Uterus (tissue), 4 donors: ENCODE measurements around the gene PICK1. TPM values are rescaled to one million over a fixed set of nuclear protein-coding genes. Genes with fewer than 3 reads are reported as not detected.

ENCODE experiments used
- DNase-seq, 2 donors: peaks; one replicate each; pipeline ENCODE4 v3.0.0-alpha.2; 2019 to 2020
- H3K27ac ChIP-seq, 2 donors: fragments of 200-600 bp; sonication (generic); 1 replicate in 1 of 2; 2 replicates in 1 of 2; pipeline ENCODE4 v1.5.1; 2016 to 2018
- H3K27me3 ChIP-seq, 2 donors: fragments of 200-600 bp; sonication (generic); one replicate each; pipeline ENCODE4 v1.5.1; 2018 to 2019; ENCODE audit warnings: control low read depth in 1 of 2
- H3K36me3 ChIP-seq, 2 donors: fragments of 200-600 bp; sonication (generic); one replicate each; pipeline ENCODE4 v1.5.1; 2019; ENCODE audit warnings: control low read depth in 1 of 2
- H3K4me1 ChIP-seq, 2 donors: fragments of 200-600 bp; sonication (generic); one replicate each; pipeline ENCODE4 v1.5.1; 2018 to 2019; ENCODE audit warnings: control low read depth in 1 of 2
- H3K4me3 ChIP-seq, 2 donors: fragments of 200-600 bp; sonication (generic); 1 replicate in 1 of 2; 2 replicates in 1 of 2; pipeline ENCODE4 v1.5.1; 2018 to 2019; ENCODE audit warnings: mild to moderate bottlenecking in 1 of 2
- H3K9me3 ChIP-seq, 2 donors: fragments of 200-600 bp; sonication (generic); one replicate each; pipeline ENCODE4 v1.5.1; 2019; ENCODE audit warnings: control low read depth in 1 of 2
- CTCF ChIP-seq, 4 experiments: fragments of 200-600 bp in 2 of 4; fragments of 450-650 bp in 2 of 4; sonication (generic) in 2 of 4; IDR thresholded peaks; one replicate each; pipeline ENCODE4 v1.5.1; 2016 to 2019; ENCODE audit warnings: antibody characterized with exemption in 4 of 4, mild to moderate bottlenecking in 2 of 4, moderate library complexity in 1 of 4
- POLR2A ChIP-seq, 2 donors: fragments of 450-650 bp; IDR thresholded peaks; one replicate each; pipeline ENCODE4 v1.6.1; 2016; ENCODE audit warnings: antibody characterized with exemption in 2 of 2, mild to moderate bottlenecking in 1 of 2, moderate library complexity in 1 of 2
- intact Hi-C: fragments of 100-400 bp; cut with DNase I; formaldehyde crosslinking; loops from one replicate; pipeline ENCODE4 v1.15.1; 2023; ENCODE audit warnings: low total_unique reads
- total RNA-seq, 4 donors: library from RNA; depleted of rRNA in 3 of 4; stranded (reverse); fragments of >200 nt in 3 of 4; gene quantifications; one replicate each; pipeline versions ENCODE4 v1.1.0 to v1.2.4, GENCODE V29; 2014 to 2023
- donor health status: DM: yes; HTN: yes; CAD: no.

Gene PICK1
- total RNA-seq, 4 donors from 2014 or later = 2.9 to 38.7 (median 29.2) TPM

- H3K9me3 ChIP-seq = no peaks in the 10 kb centered on the region
- H3K27me3 ChIP-seq = no peaks in the 10 kb centered on the region
- H3K27ac ChIP-seq = no peak overlapping the region
- H3K36me3 ChIP-seq = no peaks in the 10 kb centered on the region
- no peak for TF ChIP-seq POLR2A (IDR thresholded peaks at IDR 0.05)
- no peak overlapping the region for H3K4me3 ChIP-seq
- H3K4me1 ChIP-seq = no peaks in the 10 kb centered on the region
- intact Hi-C loops = loop anchor here (10.0 kb wide), 1 partner anchor 100 kb away; no protein-coding TSS in a partner anchor
- DNase-seq = no peak
These were observed 67.2 kb downstream of the PICK1 start for GRCh38 chr22:38124236-38124974.

- Histone ChIP-seq H3K36me3 (no peaks in the 10 kb centered on the region), H3K4me3 (no peak overlapping the region), H3K27ac (no peak overlapping the region), H3K9me3 (no peaks in the 10 kb centered on the region), H3K4me1 (no peaks in the 10 kb centered on the region), H3K27me3 (no peaks in the 10 kb centered on the region)
- intact Hi-C loops = loop anchor here (10.0 kb wide), 1 partner anchor 100 kb away; no protein-coding TSS in a partner anchor
- DNase-seq = no peak
- TF ChIP-seq CTCF (IDR thresholded peaks at IDR 0.05) = no peak
- no peak for TF ChIP-seq POLR2A (IDR thresholded peaks at IDR 0.05)
These were observed 67.9 kb downstream of the PICK1 start for GRCh38 chr22:38125038-38125610.

Other genes starting within 250 kb of the PICK1 start
- 10 to 100 TPM in 3 of 4 donors, 1 to 10 TPM in 1; 3.8 to 53.8 (median 14.9) TPM for gene GCAT, start 249.5 kb upstream of the PICK1 start, total RNA-seq
- not detected for gene GALR3, start 234.0 kb upstream of the PICK1 start, total RNA-seq
- 10 to 100 TPM in 3 of 4 donors, 1 to 10 TPM in 1; 8.5 to 37.7 (median 20.5) TPM for gene ANKRD54, start 213.1 kb upstream of the PICK1 start, total RNA-seq
- 100 to 1,000 TPM; 290 to 559 (median 413) TPM for gene EIF3L, start 208.0 kb upstream of the PICK1 start, total RNA-seq
- gene MICALL1, start 151.1 kb upstream of the PICK1 start, total RNA-seq = 10 to 100 TPM in 3 of 4 donors, 1 to 10 TPM in 1; 7.4 to 96.6 (median 46.6) TPM
- under 1 TPM in 2 of 4 donors, not detected in 2; 0.40 to 0.76 TPM for gene C22orf23, start 103.8 kb upstream of the PICK1 start, total RNA-seq
- gene POLR2F, start 103.7 kb upstream of the PICK1 start, total RNA-seq = 10 to 100 TPM; 31.5 to 63.8 (median 43.3) TPM
- 1 to 10 TPM in 2 of 4 donors, not detected in 2; 2.3 to 3.8 TPM for gene SOX10, start 72.8 kb upstream of the PICK1 start, total RNA-seq
- gene SLC16A8, start 26.8 kb downstream of the PICK1 start, total RNA-seq = 1 to 10 TPM in 1 of 4 donors, not detected in 3; 1.4 TPM
- 1 to 10 TPM in 1 of 4 donors, under 1 TPM in 1, not detected in 2; 0.59 to 1.7 TPM for gene BAIAP2L2, start 53.3 kb downstream of the PICK1 start, total RNA-seq
- 10 to 100 TPM in 3 of 4 donors, 1 to 10 TPM in 1; 8.7 to 50.9 (median 34.5) TPM for gene PLA2G6, start 124.4 kb downstream of the PICK1 start, total RNA-seq
- 100 to 1,000 TPM in 1 of 4 donors, 10 to 100 TPM in 3; 10.1 to 180 (median 44.0) TPM for gene MAFF, start 144.6 kb downstream of the PICK1 start, total RNA-seq
- 10 to 100 TPM; 31.7 to 70.4 (median 50.7) TPM for gene TMEM184B, start 215.6 kb downstream of the PICK1 start, total RNA-seq